HG03558 (cell line): ENCODE measurements around the gene PKD1L1.
"Not testable (repeated sequence)": the region's sequence is repeated elsewhere in the genome, so short reads cannot be mapped to it uniquely, and the experiment has no call there.

Source experiments
- ATAC-seq: cut with Tn5 transposase; IDR thresholded peaks from one replicate; pipeline ENCODE4 v1.9.1; 2021; ENCODE audit warnings: moderate number of reproducible peaks; ENCODE audit not compliant: unreplicated experiment; ENCODE audit errors: extremely low read depth

Gene PKD1L1

GRCh38 chr7:47799524-47799923 lies 148.7 kb downstream of the PKD1L1 start:
- ATAC-seq: no peak

- ATAC-seq: no peak
These were observed 151.9 kb downstream of the PKD1L1 start for GRCh38 chr7:47796347-47796746.

GRCh38 chr7:47795631-47796030 lies 152.6 kb downstream of the PKD1L1 start:
- no peak for ATAC-seq

GRCh38 chr7:47795126-47795525 lies 153.1 kb downstream of the PKD1L1 start:
- ATAC-seq: not testable (repeated sequence)

GRCh38 chr7:47794016-47794415 lies 154.2 kb downstream of the PKD1L1 start:
- no peak for ATAC-seq

- ATAC-seq: not testable (repeated sequence)
These were observed 155.1 kb downstream of the PKD1L1 start for GRCh38 chr7:47793186-47793585.

GRCh38 chr7:47792521-47793121 lies 155.6 kb downstream of the PKD1L1 start:
- ATAC-seq: no peak

- no peak for ATAC-seq
These were observed 156.6 kb downstream of the PKD1L1 start for GRCh38 chr7:47791682-47792081.

GRCh38 chr7:47788083-47788482 lies 160.2 kb downstream of the PKD1L1 start:
- no peak for ATAC-seq

- ATAC-seq: no peak
These were observed 160.8 kb downstream of the PKD1L1 start for GRCh38 chr7:47787249-47788069.

GRCh38 chr7:47786557-47787248 lies 161.6 kb downstream of the PKD1L1 start:
- ATAC-seq: no peak

- no peak for ATAC-seq
These were observed 162.2 kb downstream of the PKD1L1 start for GRCh38 chr7:47785923-47786556.

GRCh38 chr7:47783456-47784223 lies 164.6 kb downstream of the PKD1L1 start:
- ATAC-seq: no peak

- no peak for ATAC-seq
These were observed 165.5 kb downstream of the PKD1L1 start for GRCh38 chr7:47782792-47783191.

GRCh38 chr7:47782022-47782421 lies 166.2 kb downstream of the PKD1L1 start:
- ATAC-seq: no peak

- no peak for ATAC-seq
These were observed 167.7 kb downstream of the PKD1L1 start for GRCh38 chr7:47780555-47780954.

GRCh38 chr7:47779341-47779771 lies 168.9 kb downstream of the PKD1L1 start:
- no peak for ATAC-seq

GRCh38 chr7:47778153-47778661 lies 170.1 kb downstream of the PKD1L1 start:
- ATAC-seq: no peak

GRCh38 chr7:47777531-47778152 lies 170.6 kb downstream of the PKD1L1 start:
- no peak for ATAC-seq
